Tibial nerve (tissue), 4 donors: Measurements from ENCODE around the gene PCA3. TPM values are rescaled to one million over a fixed set of nuclear protein-coding genes. Genes with fewer than 3 reads are reported as not detected.

ENCODE experiments used
- DNase-seq, 2 donors: peaks; one replicate each; pipeline ENCODE4 v3.0.0-alpha.2; 2019; ENCODE audit warnings: low spot score in 2 of 2
- H3K27ac ChIP-seq, 4 donors: fragments of 200-600 bp; sonication (generic) in 3 of 4; one replicate each; pipeline ENCODE4 v1.5.1; 2017 to 2019; ENCODE audit warnings: mild to moderate bottlenecking in 1 of 4
- H3K27me3 ChIP-seq, 2 donors: fragments of 200-600 bp; sonication (generic) in 1 of 2; one replicate each; pipeline versions ENCODE4 v1.5.1 to v1.6.0; 2017 to 2019
- H3K36me3 ChIP-seq, 3 donors: fragments of 200-600 bp; sonication (generic); one replicate each; pipeline ENCODE4 v1.5.1; 2018 to 2019
- H3K4me1 ChIP-seq, 4 donors: fragments of 200-600 bp; sonication (generic) in 3 of 4; one replicate each; pipeline ENCODE4 v1.5.1; 2017 to 2019
- H3K4me3 ChIP-seq, 4 donors: fragments of 200-600 bp; sonication (generic) in 3 of 4; one replicate each; pipeline ENCODE4 v1.5.1; 2017 to 2019; ENCODE audit warnings: mild to moderate bottlenecking in 1 of 4, moderate library complexity in 1 of 4
- H3K9me3 ChIP-seq, 4 donors: fragments of 200-600 bp; sonication (generic) in 3 of 4; one replicate each; pipeline ENCODE4 v1.5.1; 2017 to 2019
- EP300 ChIP-seq, 2 donors: sonication (generic); formaldehyde crosslinking; IDR thresholded peaks; one replicate each; pipeline ENCODE4 v1.6.1; 2017; ENCODE audit warnings: antibody characterized with exemption in 2 of 2, mild to moderate bottlenecking in 1 of 2
- POLR2A ChIP-seq, 2 donors: fragments of 450-650 bp; IDR thresholded peaks; one replicate each; pipeline ENCODE4 v1.6.1; 2017; ENCODE audit warnings: antibody characterized with exemption in 2 of 2, mild to moderate bottlenecking in 2 of 2, moderate library complexity in 2 of 2
- WGBS, 2 donors: methylation state at CpG; one replicate each; pipeline ENCODE4 v1.1.5; 2018; 5-methylcytosine and 5-hydroxymethylcytosine counted together
- total RNA-seq, 4 donors: library from RNA; depleted of rRNA; stranded (reverse); fragments of >200 nt; gene quantifications; one replicate each; pipeline ENCODE4 v1.1.0, GENCODE V29; 2016
- TF ChIP-seq, protein P1 (sequence below), 5 experiments: fragments of 200-600 bp in 3 of 5; fragments of 450-650 bp in 2 of 5; sonication (generic) in 3 of 5; IDR thresholded peaks; one replicate each; pipeline ENCODE4 v1.5.1; 2016 to 2019; ENCODE audit warnings: antibody characterized with exemption in 5 of 5, mild to moderate bottlenecking in 3 of 5, moderate library complexity in 2 of 5

PCA3 gene
- total RNA-seq, 4 donors from 2014 or later, result under 0.01 TPM; not detected in 3

DNA sequence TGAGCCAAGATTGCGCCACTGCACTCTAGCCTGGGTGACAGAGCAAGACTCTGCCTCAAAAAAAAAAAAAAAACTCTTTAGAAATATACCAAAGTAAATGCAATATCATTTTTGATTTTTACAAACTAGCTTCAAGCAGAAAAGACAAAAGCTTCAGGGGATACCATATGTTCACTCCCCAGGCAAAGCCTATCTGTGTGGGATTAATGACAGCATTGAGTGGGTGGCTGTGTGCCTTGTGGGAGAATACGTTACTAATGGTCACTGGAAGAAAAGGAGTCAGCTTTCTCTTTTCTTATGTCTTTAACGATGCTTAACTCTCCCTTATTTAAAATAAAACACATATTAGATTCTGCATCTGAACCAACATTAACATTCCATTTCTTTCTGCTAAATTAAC, 1.9 kb downstream of the PCA3 start:
- H3K27ac ChIP-seq, result no peak overlapping the region
- no peaks in the 10 kb centered on the region for H3K36me3 ChIP-seq
- TF ChIP-seq POLR2A (IDR thresholded peaks at IDR 0.05) (no peak), EP300 (IDR thresholded peaks at IDR 0.05) (no peak)
- TF ChIP-seq, protein P1, sequence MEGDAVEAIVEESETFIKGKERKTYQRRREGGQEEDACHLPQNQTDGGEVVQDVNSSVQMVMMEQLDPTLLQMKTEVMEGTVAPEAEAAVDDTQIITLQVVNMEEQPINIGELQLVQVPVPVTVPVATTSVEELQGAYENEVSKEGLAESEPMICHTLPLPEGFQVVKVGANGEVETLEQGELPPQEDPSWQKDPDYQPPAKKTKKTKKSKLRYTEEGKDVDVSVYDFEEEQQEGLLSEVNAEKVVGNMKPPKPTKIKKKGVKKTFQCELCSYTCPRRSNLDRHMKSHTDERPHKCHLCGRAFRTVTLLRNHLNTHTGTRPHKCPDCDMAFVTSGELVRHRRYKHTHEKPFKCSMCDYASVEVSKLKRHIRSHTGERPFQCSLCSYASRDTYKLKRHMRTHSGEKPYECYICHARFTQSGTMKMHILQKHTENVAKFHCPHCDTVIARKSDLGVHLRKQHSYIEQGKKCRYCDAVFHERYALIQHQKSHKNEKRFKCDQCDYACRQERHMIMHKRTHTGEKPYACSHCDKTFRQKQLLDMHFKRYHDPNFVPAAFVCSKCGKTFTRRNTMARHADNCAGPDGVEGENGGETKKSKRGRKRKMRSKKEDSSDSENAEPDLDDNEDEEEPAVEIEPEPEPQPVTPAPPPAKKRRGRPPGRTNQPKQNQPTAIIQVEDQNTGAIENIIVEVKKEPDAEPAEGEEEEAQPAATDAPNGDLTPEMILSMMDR (IDR thresholded peaks at IDR 0.05), result no peak
- no peaks in the 10 kb centered on the region for H3K27me3 ChIP-seq
- WGBS, 2 donors, result 71 to 73% methylated on average over 3 of the region's 3 CpGs
- H3K4me1 ChIP-seq, result peaks cover 0 to 5% (median 0%) of the 10 kb centered on the region in 4 donors
- H3K9me3 ChIP-seq, result no peaks in the 10 kb centered on the region
- no peak overlapping the region for H3K4me3 ChIP-seq
- DNase-seq, result no peak

DNA sequence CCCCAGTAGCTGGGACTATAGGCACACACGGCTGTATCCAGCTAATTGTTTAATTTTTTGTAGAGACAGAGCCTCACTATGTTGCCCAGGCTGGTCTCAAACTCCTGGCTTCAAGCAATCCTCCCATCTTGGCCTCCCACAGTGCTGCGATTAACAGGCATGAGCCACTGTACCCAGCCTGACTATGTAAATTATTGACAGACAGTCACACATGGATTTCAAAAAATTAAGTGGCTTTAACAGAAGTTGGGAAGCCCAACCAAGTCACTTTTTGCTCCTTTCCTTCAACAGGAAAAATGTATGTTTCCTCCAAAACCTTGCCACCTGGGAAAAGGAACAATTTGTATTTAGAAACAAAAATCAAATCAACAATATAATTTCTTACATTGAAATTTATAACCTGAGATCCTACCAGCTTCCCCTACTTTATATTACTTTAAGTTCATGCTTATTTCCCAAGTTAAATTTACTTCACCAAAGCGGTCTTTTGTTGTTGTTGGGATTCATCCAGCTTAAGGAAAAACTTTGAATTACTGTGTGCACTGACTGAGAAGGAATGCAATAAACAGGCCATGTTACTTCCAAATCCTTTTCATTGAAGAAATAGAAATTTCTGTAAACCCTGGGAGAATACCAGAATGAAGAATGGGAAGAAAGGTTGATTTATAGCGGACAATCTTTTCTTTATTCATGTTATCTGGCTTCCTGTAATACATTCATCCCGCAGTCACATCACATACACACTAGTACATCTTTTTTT, 8.6 kb downstream of the PCA3 start:
- no peak for DNase-seq
- Histone ChIP-seq H3K27me3 (no peaks in the 10 kb centered on the region), H3K4me3 (no peak overlapping the region), H3K27ac (no peak overlapping the region), H3K36me3 (no peaks in the 10 kb centered on the region), H3K9me3 (no peaks in the 10 kb centered on the region), H3K4me1 (peaks cover 0 to 7% (median 0%) of the 10 kb centered on the region in 4 donors)
- no peak for TF ChIP-seq EP300 (IDR thresholded peaks at IDR 0.05)
- TF ChIP-seq, protein P1 (IDR thresholded peaks at IDR 0.05), result no peak
- TF ChIP-seq POLR2A (IDR thresholded peaks at IDR 0.05), result no peak
- 34 to 44% methylated on average over 4 to 5 of the region's 5 CpGs for WGBS, 2 donors

DNA sequence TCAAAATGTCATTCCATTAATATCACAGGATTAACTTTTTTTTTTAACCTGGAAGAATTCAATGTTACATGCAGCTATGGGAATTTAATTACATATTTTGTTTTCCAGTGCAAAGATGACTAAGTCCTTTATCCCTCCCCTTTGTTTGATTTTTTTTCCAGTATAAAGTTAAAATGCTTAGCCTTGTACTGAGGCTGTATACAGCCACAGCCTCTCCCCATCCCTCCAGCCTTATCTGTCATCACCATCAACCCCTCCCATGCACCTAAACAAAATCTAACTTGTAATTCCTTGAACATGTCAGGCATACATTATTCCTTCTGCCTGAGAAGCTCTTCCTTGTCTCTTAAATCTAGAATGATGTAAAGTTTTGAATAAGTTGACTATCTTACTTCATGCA, 20.6 kb downstream of the PCA3 start:
- no peak overlapping the region for H3K27ac ChIP-seq
- H3K4me1 ChIP-seq, result no peaks in the 10 kb centered on the region
- H3K4me3 ChIP-seq, result no peak overlapping the region
- H3K9me3 ChIP-seq, result no peaks in the 10 kb centered on the region
- no peaks in the 10 kb centered on the region for H3K27me3 ChIP-seq
- no peaks in the 10 kb centered on the region for H3K36me3 ChIP-seq
- TF ChIP-seq EP300 (IDR thresholded peaks at IDR 0.05), result no peak
- TF ChIP-seq, protein P1 (IDR thresholded peaks at IDR 0.05), result no peak
- TF ChIP-seq POLR2A (IDR thresholded peaks at IDR 0.05), result no peak
- DNase-seq, result no peak

DNA sequence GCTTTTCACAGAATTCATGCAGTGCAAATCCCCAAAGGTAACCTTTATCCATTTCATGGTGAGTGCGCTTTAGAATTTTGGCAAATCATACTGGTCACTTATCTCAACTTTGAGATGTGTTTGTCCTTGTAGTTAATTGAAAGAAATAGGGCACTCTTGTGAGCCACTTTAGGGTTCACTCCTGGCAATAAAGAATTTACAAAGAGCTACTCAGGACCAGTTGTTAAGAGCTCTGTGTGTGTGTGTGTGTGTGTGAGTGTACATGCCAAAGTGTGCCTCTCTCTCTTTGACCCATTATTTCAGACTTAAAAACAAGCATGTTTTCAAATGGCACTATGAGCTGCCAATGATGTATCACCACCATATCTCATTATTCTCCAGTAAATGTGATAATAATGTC, 21.3 kb downstream of the PCA3 start:
- H3K4me1 ChIP-seq, result no peaks in the 10 kb centered on the region
- H3K36me3 ChIP-seq, result no peaks in the 10 kb centered on the region
- H3K27ac ChIP-seq, result no peak overlapping the region
- no peaks in the 10 kb centered on the region for H3K9me3 ChIP-seq
- 100% methylated on average over 1 of the region's 1 CpG for WGBS, 2 donors
- H3K4me3 ChIP-seq, result no peak overlapping the region
- H3K27me3 ChIP-seq, result no peaks in the 10 kb centered on the region
- no peak for TF ChIP-seq POLR2A (IDR thresholded peaks at IDR 0.05)
- no peak for TF ChIP-seq EP300 (IDR thresholded peaks at IDR 0.05)
- TF ChIP-seq, protein P1 (IDR thresholded peaks at IDR 0.05), result no peak
- DNase-seq, result no peak

DNA sequence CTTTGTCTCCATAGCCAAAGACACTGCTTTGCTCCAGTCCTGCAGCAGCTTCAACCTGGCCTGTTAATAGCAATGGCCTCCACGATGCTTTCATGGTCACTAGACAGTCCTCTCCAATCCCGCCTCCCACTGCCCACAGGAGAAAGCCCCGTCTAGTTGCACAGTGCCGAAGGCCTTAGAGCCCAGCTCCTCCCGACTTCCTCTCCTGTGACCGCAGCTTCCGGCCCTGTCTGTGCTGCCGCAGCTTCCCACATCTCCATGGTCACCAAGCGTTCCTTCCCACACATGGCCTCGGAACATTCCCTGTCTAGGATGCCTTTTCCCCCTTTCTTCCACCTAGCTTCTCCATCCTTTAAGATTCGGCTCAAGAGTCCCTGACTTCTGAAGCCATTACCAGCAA, 23.4 kb downstream of the PCA3 start:
- Histone ChIP-seq H3K9me3 (no peaks in the 10 kb centered on the region), H3K4me3 (no peak overlapping the region), H3K27me3 (no peaks in the 10 kb centered on the region), H3K4me1 (no peaks in the 10 kb centered on the region), H3K36me3 (no peaks in the 10 kb centered on the region), H3K27ac (no peak overlapping the region)
- TF ChIP-seq POLR2A (IDR thresholded peaks at IDR 0.05) (no peak), EP300 (IDR thresholded peaks at IDR 0.05) (no peak)
- TF ChIP-seq, protein P1 (IDR thresholded peaks at IDR 0.05), result no peak
- DNase-seq, result no peak
- WGBS, 2 donors, result 86 to 93% methylated on average over 11 of the region's 11 CpGs
